LNCAP (cell line): Measurements from ENCODE around the gene IRS1.

Experiments used
- CTCF ChIP-seq: fragments of 450-650 bp; IDR thresholded peaks from 2 replicates; pipeline ENCODE4 v1.5.1; 2017; ENCODE audit warnings: mild to moderate bottlenecking

The IRS1 gene

GRCh38 chr2:226772389-226773179 lies 27.0 kb downstream of the IRS1 start:
- TF ChIP-seq CTCF: no peak

- no peak for TF ChIP-seq CTCF
Measured at GRCh38 chr2:226771067-226771466, 28.6 kb downstream of the IRS1 start.

GRCh38 chr2:226767056-226767813 lies 32.4 kb downstream of the IRS1 start:
- no peak for TF ChIP-seq CTCF

- TF ChIP-seq CTCF: no peak
Measured at GRCh38 chr2:226766352-226767055, 33.1 kb downstream of the IRS1 start.

GRCh38 chr2:226763320-226763719 lies 36.3 kb downstream of the IRS1 start:
- no peak for TF ChIP-seq CTCF

- no peak for TF ChIP-seq CTCF
Measured at GRCh38 chr2:226761195-226761583, 38.4 kb downstream of the IRS1 start.

- TF ChIP-seq CTCF: no peak
Measured at GRCh38 chr2:226760412-226761194, 39.0 kb downstream of the IRS1 start.
